Measurements from ENCODE around the gene KLC3.
A peak's percentile ranks its signal among the peaks of the same experiment; 100 is the strongest.

Gene KLC3

DNA sequence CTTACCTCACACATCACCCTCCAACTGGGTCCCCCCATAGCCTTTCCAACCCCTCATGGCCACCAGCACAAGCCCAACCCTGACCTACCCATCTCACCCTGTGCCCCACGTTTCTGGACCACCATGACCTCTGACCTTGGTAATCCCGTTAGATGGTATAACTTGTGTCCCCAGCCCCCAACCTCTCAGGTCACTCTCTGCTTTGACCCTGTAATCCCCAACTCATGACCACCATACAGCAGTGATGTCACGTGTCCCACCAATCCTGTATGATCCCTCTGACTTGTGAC, 8.5 kb downstream of the KLC3 start:
- no peak for DNase-seq (ENCODE audit: low spot score)

- no peak for DNase-seq (ENCODE audit: low spot score)
Measured at GRCh38 chr19:45349430-45349941, 8.9 kb downstream of the KLC3 start.

DNA sequence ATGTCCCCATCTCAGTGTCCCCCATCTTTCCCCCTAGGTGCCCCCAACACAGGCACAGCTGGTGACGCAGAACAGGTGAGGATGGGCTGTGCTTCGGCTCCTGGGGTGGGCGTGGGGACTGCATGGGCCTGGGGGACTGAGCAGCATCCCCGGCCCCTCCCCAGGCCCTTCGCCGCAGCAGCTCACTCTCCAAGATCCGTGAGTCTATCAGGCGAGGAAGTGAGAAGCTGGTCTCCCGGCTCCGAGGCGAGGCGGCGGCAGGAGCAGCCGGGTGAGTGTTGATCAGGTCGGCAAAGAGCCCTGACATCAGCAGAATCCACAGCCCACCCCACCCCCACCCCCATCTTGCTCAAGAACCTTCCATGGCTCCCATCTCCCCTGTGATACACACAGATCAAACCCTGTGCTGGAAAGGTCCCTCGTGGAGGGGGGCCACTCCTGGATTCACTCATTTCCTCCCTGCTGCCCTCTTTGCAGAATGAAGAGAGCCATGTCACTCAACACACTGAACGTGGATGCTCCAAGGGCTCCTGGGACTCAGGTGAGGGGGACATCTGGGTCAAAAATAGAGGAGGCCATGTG, 10.0 kb downstream of the KLC3 start:
- DNase-seq (ENCODE audit: low spot score), result no peak

GRCh38 chr19:45351401-45351952, 10.9 kb downstream of the KLC3 start:
- DNase-seq (ENCODE audit: low spot score), result no peak

DNA sequence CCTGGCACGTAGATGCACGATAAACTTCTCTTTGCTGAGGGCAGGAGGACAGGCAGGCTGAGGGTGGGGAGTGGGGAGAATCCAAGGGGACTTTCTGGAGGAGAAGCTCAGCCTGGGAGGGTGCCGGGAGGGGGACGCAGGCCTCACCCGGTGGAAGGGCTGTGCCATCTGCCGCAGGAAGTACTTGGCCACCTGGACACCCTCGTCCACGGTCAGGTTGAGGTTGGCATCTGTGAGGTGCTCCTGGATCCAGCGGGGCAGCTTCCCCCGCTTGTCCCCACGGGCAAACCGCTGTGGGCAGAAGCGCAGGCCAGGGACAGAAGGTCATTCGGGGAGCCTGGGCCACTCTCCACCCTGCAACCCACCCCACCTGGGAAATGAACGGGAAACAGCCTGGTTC, 11.5 kb downstream of the KLC3 start:
- DNase-seq (ENCODE audit: low spot score), result no peak

GRCh38 chr19:45352471-45352870, 11.9 kb downstream of the KLC3 start:
- no peak for DNase-seq (ENCODE audit: low spot score)

DNA sequence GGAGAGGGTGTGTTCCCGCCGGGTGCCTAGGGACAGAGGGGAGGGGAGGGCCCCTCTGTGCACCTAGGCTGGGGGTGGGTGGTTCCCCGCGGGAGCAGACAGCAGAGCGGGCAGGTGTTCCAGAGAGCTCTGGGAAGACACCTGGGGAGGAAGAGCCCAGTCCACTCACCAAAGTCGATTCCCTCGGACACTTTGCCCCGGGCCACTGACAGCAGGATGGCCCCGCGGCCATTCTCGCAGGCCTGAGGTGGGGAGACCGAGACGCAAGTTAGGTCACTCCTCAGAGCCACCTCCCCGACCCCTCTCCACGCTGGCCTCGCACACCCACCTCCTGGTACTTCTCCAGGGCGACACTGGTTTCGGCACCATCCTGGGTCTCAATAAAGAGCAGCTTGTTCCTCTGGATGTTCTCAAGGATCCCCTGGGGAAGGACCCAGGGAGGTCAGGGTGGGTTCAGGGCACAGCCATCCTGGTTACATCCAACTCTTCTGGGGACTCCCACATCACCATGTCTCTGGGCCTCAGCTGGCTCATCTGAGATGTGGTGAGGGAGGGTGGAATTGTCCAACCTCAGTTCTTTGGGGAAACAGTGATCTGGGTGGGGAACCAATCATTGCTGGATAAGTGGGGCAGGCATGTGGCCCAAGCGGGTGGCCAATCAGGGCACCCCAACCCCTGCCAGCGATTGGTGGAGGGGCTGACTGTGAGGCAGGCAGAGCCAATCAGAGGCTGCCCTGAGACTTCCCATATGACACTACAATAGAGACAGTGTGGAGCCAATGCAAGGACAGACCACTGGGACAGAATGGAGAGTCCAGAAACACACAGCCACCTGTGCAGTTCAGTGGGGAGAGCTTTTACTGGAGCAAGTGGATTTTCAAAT, 12.6 kb downstream of the KLC3 start:
- DNase-seq (ENCODE audit: low spot score), result no peak

DNA sequence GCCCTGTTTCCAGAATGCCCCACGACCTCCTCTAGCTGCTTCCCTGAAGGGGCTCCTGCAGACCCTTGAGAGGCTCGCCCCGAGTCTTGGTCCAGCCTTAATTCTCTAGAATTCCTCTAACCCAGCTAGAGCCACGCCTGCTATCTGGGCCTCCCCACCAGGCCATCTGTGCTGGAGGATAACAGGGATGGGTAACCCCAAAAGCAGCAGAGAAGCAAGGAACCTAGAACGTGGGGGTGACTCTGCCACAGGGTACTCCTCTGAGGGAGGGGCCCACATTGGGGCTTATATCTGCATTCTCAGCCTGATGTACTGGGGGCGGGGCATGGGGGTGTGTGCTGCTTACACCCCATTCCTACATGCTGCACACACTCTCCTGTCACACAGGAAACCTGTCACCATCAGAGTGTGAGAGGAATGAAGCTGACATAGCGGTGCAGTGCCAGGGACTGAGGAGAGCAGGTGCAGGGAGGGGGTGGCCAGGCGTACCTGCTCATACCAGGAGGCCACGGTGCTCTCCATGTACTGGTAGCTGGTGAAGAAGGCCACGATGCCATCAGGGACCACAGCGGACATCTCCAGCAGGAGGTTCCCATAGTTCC, 13.8 kb downstream of the KLC3 start:
- no peak for DNase-seq (ENCODE audit: low spot score)

DNA sequence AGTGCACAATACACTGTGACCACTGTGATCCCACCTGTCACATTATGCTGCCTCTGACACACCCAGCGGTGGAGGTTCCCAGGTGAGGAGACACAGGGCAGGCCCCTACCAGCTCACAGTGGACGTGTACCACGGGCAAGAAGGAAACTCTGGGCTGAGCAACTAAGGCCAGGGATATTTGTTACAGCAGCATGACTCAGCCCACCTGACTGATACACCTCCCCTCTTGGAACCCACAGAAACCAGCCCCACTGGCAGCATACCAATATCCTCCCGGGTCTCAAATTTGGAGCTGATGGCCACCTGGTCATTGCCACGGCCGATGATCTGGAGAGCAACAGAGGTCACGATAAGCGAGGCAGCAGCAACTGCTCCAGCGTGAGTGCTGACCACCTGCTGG, 14.9 kb downstream of the KLC3 start:
- no peak for DNase-seq (ENCODE audit: low spot score)

DNA sequence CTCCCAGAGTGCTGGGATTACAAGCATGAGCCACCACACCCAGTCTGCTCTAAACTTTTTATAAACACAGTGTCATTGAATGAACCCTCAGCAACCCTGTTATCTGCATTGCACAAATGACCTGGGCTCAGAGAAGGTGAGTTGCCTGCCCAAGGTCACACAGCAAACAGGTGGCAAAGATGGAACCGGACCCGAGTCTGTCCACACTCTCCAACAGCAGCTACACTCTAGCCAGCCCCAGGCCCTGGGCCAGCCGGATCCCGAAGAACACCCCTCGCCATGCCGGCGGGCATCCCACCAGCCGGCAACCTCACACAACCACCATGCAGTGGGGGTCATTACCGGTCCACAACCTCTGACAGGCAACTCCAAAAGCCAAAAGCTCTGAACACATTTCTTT, 15.4 kb downstream of the KLC3 start:
- no peak for DNase-seq (ENCODE audit: low spot score)

GRCh38 chr19:45356760-45357444, 16.4 kb downstream of the KLC3 start:
- DNase-seq (ENCODE audit: low spot score), result no peak

- DNase-seq (ENCODE audit: low spot score), result no peak
Measured at GRCh38 chr19:45357445-45357783, 16.9 kb downstream of the KLC3 start.

GRCh38 chr19:45358213-45358792, 17.8 kb downstream of the KLC3 start:
- DNase-seq (ENCODE audit: low spot score), result no peak

DNA sequence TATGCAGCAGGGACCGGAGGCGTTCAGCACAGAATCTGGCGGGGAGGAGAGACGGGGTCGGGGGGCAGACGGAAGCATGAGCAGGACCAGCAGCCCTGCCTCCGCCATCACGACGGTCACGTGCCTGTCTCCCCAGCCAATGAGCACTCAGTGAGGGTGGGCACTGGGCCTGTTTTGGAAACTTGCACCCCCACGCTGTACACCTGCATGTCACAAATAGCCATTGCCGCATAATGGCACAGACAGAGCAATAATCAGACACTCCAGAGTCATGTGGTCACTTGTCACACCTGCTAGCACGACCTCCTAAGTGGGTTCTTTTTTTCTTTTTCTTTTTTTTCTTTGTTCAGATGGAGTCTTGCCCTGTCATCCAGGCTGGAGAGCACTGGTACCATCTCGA, 21.1 kb downstream of the KLC3 start:
- DNase-seq (ENCODE audit: low spot score), result no peak

- DNase-seq (ENCODE audit: low spot score), result no peak
Measured at GRCh38 chr19:45362291-45362690, 21.7 kb downstream of the KLC3 start.

GRCh38 chr19:45363861-45364459, 23.4 kb downstream of the KLC3 start:
- no peak for DNase-seq (ENCODE audit: low spot score)

GRCh38 chr19:45364696-45365095, 24.1 kb downstream of the KLC3 start:
- no peak for DNase-seq (ENCODE audit: low spot score)

DNA sequence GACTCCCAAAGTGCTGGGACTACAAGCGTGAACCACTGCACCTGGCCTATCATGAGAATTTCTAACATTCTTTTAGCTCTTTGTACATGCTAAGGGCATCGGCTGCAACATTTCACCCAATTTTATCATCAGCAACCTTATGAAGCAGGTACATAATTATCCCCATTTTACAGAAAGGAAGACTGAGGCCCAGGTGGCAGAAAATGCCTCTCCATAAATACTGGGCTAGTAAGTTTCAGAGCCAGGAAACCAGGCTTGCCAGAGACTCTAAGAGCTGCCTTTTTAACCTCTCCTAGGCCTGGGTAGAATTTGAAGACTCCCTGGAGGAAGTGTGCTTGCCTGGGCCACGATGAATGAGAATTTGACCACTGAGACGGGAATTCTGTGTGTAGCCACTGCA, 27.6 kb downstream of the KLC3 start:
- DNase-seq (ENCODE audit: low spot score), result no peak

- DNase-seq (ENCODE audit: low spot score), result no peak
Measured at GRCh38 chr19:45368737-45369340, 28.3 kb downstream of the KLC3 start.

DNA sequence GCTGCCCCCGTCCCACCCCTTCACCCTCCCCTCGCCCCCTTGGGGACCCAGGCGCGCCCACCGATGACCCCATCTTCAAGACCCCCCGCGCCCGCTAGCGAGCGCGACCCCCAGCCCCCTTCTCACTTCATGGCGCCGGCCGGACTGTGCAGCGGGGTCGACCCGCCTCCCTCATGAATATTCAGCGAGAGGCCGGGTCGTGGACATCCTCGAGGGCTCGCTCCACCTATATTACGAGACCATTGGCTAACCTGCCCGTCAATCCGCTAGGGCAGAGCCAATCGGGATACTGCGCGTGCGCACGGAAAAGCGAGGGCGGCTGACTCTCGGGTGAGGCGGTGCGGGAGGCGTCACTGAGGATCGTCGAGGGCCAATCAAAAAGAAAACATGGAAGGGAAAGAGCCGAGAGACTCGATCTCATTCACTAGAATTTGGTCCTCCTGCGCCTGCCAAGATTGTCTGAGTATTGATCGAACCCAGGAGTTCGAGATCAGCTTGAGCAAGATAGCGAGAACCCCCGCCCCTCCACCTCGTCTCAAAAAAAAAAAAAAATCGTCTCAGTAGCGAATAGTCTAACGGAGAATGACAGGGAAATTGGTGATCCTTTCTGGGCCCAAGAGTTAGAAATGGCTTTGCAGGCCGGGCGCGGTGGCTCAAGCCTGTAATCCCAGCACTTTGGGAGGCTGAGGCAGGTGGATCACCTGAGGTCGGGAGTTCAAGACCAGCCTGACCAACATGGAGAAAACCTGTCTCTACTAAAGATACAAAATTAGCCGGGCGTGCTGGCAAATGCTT, 30.1 kb downstream of the KLC3 start, which contains the start of gene ERCC2:
Gene ERCC2 (minus strand): TSS at position 164 of the 795 bp plus-strand sequence. CDS start 33 bp downstream, at position 131.
- DNase-seq (ENCODE audit: low spot score), result peak; percentile 100

Measured in germinal center (tissue), 1 donor.